HepG2 (cell line): Measurements from ENCODE around the gene CISD1. TPM values are rescaled to one million over a fixed set of nuclear protein-coding genes. Genes with fewer than 3 reads are reported as not detected.

ENCODE experiments used
- ADNP ChIP-seq: sonication (generic); formaldehyde crosslinking; IDR thresholded peaks from 2 replicates; pipeline ENCODE4 v1.4.0; 2020; ENCODE audit warnings: missing genetic modification reagents
- ATF5 ChIP-seq: sonication (generic); formaldehyde crosslinking; IDR thresholded peaks from 2 replicates; pipeline ENCODE4 v1.4.0; 2020; ENCODE audit warnings: mild to moderate bottlenecking, low read depth, missing genetic modification reagents
- BRD4 ChIP-seq: sonication (generic); formaldehyde crosslinking; IDR thresholded peaks from 2 replicates; pipeline ENCODE4 v1.4.0; 2020; ENCODE audit warnings: missing genetic modification reagents
- CEBPB ChIP-seq: IDR thresholded peaks from 2 replicates; pipeline ENCODE4 v1.6.1; 2011; ENCODE audit warnings: low read depth, low read length, improper control_type of control experiment, borderline replicate concordance
- KDM6A ChIP-seq: IDR thresholded peaks from 2 replicates; pipeline ENCODE4 v1.6.1; 2016; ENCODE audit warnings: low read depth
- MED13 ChIP-seq: sonication (generic); formaldehyde crosslinking; IDR thresholded peaks from 2 replicates; pipeline ENCODE4 v1.5.0; 2020; ENCODE audit warnings: missing genetic modification reagents
- PTBP1 ChIP-seq: fragments of 200-400 bp; formaldehyde crosslinking; IDR thresholded peaks from 2 replicates; pipeline ENCODE4 v1.6.1; 2018; ENCODE audit warnings: low read length, low read depth; ENCODE audit not compliant: poor library complexity, severe bottlenecking
- RARA ChIP-seq: IDR thresholded peaks from 2 replicates; pipeline ENCODE4 v1.6.1; 2016; ENCODE audit warnings: missing genetic modification reagents, missing compliant biosample characterization
- TGIF2 ChIP-seq: IDR thresholded peaks from 2 replicates; pipeline ENCODE4 v1.6.1; 2016; ENCODE audit warnings: control low read depth, missing compliant biosample characterization
- ZNF629 ChIP-seq: sonication (generic); formaldehyde crosslinking; conservative IDR thresholded peaks from 2 replicates; pipeline ENCODE4 v1.5.0; 2020; ENCODE audit warnings: missing genetic modification reagents
- polyA plus RNA-seq, 8 experiments: library from polyadenylated mRNA; depleted of rRNA in 3 of 8; stranded (reverse) in 7 of 8; unstranded in 1 of 8; fragments of >200 nt; fragmentation: Illumina TruSeq in 4 of 8; extraction: Trizol in 4 of 8; gene quantifications; 2 replicates each; pipeline versions ENCODE4 v1.2.1 to v1.2.3, GENCODE V29; 2011 to 2016; ENCODE audit warnings: low read depth in 4 of 8, missing spikeins in 1 of 8, mixed read lengths in 1 of 8; ENCODE audit not compliant: insufficient read depth in 1 of 8
- total RNA-seq, 5 experiments: library from RNA; depleted of rRNA; stranded (reverse); fragments of >200 nt; fragmentation: Illumina TruSeq; extraction: Trizol; gene quantifications; 2 replicates each; pipeline ENCODE4 v1.2.3, GENCODE V29; 2016; ENCODE audit warnings: low read depth in 1 of 5
- TF ChIP-seq, protein P1 (sequence below): sonication (generic); formaldehyde crosslinking; IDR thresholded peaks from 2 replicates; pipeline ENCODE4 v1.4.0; 2020; ENCODE audit warnings: missing genetic modification reagents, borderline replicate concordance
- TF ChIP-seq, protein P2 (sequence below), 2 experiments: IDR thresholded peaks; 2 replicates each; pipeline ENCODE4 v1.6.1; 2011 to 2012; ENCODE audit warnings: low read length in 2 of 2, borderline replicate concordance in 1 of 2, low read depth in 1 of 2, mild to moderate bottlenecking in 1 of 2, moderate library complexity in 1 of 2
- TF ChIP-seq, protein P3 (sequence below): sonication (generic); formaldehyde crosslinking; IDR thresholded peaks from 2 replicates; pipeline ENCODE4 v1.9.0; 2021; ENCODE audit warnings: missing genetic modification reagents, borderline replicate concordance
- TF ChIP-seq, protein P4 (sequence below): IDR thresholded peaks from 2 replicates; pipeline ENCODE4 v1.6.1; 2018; ENCODE audit warnings: missing genetic modification reagents, mild to moderate bottlenecking, missing compliant biosample characterization

Gene CISD1
- total and polyA plus RNA-seq, 2 of the 13 experiments (the other 11 are each of a cell fraction or from before 2014, with no cell fraction given) = 63.4 to 78.9 TPM

- TF ChIP-seq CEBPB = no peak
- TF ChIP-seq, protein P1, sequence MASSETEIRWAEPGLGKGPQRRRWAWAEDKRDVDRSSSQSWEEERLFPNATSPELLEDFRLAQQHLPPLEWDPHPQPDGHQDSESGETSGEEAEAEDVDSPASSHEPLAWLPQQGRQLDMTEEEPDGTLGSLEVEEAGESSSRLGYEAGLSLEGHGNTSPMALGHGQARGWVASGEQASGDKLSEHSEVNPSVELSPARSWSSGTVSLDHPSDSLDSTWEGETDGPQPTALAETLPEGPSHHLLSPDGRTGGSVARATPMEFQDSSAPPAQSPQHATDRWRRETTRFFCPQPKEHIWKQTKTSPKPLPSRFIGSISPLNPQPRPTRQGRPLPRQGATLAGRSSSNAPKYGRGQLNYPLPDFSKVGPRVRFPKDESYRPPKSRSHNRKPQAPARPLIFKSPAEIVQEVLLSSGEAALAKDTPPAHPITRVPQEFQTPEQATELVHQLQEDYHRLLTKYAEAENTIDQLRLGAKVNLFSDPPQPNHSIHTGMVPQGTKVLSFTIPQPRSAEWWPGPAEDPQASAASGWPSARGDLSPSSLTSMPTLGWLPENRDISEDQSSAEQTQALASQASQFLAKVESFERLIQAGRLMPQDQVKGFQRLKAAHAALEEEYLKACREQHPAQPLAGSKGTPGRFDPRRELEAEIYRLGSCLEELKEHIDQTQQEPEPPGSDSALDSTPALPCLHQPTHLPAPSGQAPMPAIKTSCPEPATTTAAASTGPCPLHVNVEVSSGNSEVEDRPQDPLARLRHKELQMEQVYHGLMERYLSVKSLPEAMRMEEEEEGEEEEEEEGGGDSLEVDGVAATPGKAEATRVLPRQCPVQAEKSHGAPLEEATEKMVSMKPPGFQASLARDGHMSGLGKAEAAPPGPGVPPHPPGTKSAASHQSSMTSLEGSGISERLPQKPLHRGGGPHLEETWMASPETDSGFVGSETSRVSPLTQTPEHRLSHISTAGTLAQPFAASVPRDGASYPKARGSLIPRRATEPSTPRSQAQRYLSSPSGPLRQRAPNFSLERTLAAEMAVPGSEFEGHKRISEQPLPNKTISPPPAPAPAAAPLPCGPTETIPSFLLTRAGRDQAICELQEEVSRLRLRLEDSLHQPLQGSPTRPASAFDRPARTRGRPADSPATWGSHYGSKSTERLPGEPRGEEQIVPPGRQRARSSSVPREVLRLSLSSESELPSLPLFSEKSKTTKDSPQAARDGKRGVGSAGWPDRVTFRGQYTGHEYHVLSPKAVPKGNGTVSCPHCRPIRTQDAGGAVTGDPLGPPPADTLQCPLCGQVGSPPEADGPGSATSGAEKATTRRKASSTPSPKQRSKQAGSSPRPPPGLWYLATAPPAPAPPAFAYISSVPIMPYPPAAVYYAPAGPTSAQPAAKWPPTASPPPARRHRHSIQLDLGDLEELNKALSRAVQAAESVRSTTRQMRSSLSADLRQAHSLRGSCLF (CRISPR knock-in tag) = no peak
- TF ChIP-seq KDM6A = no peak
- no peak for TF ChIP-seq ZNF629 (CRISPR knock-in tag)
- TF ChIP-seq BRD4 = no peak
- TF ChIP-seq, protein P2, sequence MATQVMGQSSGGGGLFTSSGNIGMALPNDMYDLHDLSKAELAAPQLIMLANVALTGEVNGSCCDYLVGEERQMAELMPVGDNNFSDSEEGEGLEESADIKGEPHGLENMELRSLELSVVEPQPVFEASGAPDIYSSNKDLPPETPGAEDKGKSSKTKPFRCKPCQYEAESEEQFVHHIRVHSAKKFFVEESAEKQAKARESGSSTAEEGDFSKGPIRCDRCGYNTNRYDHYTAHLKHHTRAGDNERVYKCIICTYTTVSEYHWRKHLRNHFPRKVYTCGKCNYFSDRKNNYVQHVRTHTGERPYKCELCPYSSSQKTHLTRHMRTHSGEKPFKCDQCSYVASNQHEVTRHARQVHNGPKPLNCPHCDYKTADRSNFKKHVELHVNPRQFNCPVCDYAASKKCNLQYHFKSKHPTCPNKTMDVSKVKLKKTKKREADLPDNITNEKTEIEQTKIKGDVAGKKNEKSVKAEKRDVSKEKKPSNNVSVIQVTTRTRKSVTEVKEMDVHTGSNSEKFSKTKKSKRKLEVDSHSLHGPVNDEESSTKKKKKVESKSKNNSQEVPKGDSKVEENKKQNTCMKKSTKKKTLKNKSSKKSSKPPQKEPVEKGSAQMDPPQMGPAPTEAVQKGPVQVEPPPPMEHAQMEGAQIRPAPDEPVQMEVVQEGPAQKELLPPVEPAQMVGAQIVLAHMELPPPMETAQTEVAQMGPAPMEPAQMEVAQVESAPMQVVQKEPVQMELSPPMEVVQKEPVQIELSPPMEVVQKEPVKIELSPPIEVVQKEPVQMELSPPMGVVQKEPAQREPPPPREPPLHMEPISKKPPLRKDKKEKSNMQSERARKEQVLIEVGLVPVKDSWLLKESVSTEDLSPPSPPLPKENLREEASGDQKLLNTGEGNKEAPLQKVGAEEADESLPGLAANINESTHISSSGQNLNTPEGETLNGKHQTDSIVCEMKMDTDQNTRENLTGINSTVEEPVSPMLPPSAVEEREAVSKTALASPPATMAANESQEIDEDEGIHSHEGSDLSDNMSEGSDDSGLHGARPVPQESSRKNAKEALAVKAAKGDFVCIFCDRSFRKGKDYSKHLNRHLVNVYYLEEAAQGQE (IDR thresholded peaks at IDR 0.05; ENCODE audit: borderline replicate concordance in 1 of 2, low read depth in 1 of 2, low read length in 2 of 2) = no peak
- TF ChIP-seq, protein P3, sequence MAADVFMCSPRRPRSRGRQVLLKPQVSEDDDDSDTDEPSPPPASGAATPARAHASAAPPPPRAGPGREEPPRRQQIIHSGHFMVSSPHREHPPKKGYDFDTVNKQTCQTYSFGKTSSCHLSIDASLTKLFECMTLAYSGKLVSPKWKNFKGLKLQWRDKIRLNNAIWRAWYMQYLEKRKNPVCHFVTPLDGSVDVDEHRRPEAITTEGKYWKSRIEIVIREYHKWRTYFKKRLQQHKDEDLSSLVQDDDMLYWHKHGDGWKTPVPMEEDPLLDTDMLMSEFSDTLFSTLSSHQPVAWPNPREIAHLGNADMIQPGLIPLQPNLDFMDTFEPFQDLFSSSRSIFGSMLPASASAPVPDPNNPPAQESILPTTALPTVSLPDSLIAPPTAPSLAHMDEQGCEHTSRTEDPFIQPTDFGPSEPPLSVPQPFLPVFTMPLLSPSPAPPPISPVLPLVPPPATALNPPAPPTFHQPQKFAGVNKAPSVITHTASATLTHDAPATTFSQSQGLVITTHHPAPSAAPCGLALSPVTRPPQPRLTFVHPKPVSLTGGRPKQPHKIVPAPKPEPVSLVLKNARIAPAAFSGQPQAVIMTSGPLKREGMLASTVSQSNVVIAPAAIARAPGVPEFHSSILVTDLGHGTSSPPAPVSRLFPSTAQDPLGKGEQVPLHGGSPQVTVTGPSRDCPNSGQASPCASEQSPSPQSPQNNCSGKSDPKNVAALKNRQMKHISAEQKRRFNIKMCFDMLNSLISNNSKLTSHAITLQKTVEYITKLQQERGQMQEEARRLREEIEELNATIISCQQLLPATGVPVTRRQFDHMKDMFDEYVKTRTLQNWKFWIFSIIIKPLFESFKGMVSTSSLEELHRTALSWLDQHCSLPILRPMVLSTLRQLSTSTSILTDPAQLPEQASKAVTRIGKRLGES (CRISPR knock-in tag) = no peak
- no peak for TF ChIP-seq MED13 (CRISPR knock-in tag)
- TF ChIP-seq, protein P4, sequence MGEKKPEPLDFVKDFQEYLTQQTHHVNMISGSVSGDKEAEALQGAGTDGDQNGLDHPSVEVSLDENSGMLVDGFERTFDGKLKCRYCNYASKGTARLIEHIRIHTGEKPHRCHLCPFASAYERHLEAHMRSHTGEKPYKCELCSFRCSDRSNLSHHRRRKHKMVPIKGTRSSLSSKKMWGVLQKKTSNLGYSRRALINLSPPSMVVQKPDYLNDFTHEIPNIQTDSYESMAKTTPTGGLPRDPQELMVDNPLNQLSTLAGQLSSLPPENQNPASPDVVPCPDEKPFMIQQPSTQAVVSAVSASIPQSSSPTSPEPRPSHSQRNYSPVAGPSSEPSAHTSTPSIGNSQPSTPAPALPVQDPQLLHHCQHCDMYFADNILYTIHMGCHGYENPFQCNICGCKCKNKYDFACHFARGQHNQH = no peak
- TF ChIP-seq ATF5 (CRISPR knock-in tag) = 0 out of 2 replicates have a peak, but pooled peaks have one; percentile 71
- TF ChIP-seq PTBP1 = no peak
- TF ChIP-seq RARA (CRISPR knock-in tag) = no peak
- TF ChIP-seq ADNP (CRISPR knock-in tag) = no peak
- TF ChIP-seq TGIF2 (CRISPR knock-in tag) = no peak
Observed at GRCh38 chr10:58266826-58267712, 1.9 kb upstream of the CISD1 start (continued).
